Measurements from ENCODE around the gene MST1. TPM values are rescaled to one million over a fixed set of nuclear protein-coding genes. Genes with fewer than 3 reads are reported as not detected.

Gene MST1
- total RNA-seq, 2 experiments from 2014 or later: 12.5 to 24.2 TPM

DNA sequence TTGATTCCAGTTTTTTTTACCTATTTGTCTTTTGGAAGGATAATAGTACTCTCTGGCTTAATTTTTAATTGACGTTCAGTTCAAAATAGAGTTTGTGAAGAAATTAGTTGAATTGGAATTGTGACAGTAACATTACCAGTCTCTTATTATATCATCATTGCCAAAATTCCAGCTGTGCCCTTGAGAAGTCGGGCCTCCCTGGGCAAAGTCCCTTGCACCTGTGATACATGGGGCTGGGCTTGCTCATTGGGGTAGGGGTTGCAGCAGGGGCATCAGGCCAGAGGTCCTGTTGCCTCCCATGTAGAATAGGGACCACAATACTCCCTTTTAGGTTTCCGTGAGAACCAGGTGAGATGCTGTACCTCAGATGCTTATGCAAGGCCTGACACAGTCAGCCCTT lies 43.0 kb downstream of the MST1 start:
- intact Hi-C loops (cut with micrococcal nuclease; ENCODE audit: unreplicated experiment): no loop called here
- Histone ChIP-seq H3K4me1 (ENCODE audit: insufficient read depth, low read length, poor library complexity, severe bottlenecking) (no peaks in the 10 kb centered on the region), H3K79me2 (ENCODE audit: insufficient read depth, low read depth, low read length) (no peaks in the 10 kb centered on the region), H3K4me3 (ENCODE audit: low read depth, low read length, poor library complexity, severe bottlenecking) (no peak overlapping the region), H3K9me2 (ENCODE audit: insufficient read depth, low read length) (no peaks in the 10 kb centered on the region), H4K20me1 (ENCODE audit: insufficient read depth, low read length) (no peaks in the 10 kb centered on the region), H3K36me3 (ENCODE audit: insufficient read depth, low read length) (no peaks in the 10 kb centered on the region), H3K9me3 (ENCODE audit: low read length) (no peaks in the 10 kb centered on the region), H3K27ac (ENCODE audit: low read depth, low read length, poor library complexity, severe bottlenecking) (no peak overlapping the region), H3K4me2 (ENCODE audit: low read length) (no peak overlapping the region), H2AFZ (ENCODE audit: low read length) (no peak overlapping the region)
- DNase-seq (ENCODE audit: low spot score): no peak
- TF ChIP-seq, protein P1, sequence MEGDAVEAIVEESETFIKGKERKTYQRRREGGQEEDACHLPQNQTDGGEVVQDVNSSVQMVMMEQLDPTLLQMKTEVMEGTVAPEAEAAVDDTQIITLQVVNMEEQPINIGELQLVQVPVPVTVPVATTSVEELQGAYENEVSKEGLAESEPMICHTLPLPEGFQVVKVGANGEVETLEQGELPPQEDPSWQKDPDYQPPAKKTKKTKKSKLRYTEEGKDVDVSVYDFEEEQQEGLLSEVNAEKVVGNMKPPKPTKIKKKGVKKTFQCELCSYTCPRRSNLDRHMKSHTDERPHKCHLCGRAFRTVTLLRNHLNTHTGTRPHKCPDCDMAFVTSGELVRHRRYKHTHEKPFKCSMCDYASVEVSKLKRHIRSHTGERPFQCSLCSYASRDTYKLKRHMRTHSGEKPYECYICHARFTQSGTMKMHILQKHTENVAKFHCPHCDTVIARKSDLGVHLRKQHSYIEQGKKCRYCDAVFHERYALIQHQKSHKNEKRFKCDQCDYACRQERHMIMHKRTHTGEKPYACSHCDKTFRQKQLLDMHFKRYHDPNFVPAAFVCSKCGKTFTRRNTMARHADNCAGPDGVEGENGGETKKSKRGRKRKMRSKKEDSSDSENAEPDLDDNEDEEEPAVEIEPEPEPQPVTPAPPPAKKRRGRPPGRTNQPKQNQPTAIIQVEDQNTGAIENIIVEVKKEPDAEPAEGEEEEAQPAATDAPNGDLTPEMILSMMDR (conservative IDR thresholded peaks at IDR 0.05; ENCODE audit: low read length): no peak
- no peak for TF ChIP-seq EZH2phosphoT487 (IDR thresholded peaks at IDR 0.05; ENCODE audit: borderline replicate concordance, low read depth, low read length)
- no TSS peak for BruUV-seq (replicated peaks)
- ChIA-PET POLR2A (no interaction called here), CTCF (ENCODE audit: unreplicated experiment) (no interaction called here)

DNA sequence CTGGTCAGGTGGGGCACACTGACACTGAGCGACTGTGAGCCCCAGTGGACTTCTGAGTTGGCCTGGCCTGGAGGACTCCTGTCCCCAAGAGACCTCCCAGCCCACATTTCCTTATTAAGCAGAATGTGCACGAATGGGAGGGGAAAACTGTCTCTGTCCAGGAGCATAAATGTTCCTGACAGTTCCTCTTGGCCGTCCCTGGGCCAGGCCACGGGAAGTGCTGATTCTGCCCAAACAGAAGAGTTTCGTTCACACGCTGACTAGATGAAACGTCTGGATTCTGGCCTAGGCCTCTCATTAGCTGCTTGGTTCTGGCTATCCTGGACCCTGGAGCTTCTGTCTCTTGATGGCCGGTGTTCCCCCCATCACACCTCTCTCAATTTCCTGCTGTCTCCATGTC lies 44.6 kb downstream of the MST1 start:
- intact Hi-C loops (cut with micrococcal nuclease; ENCODE audit: unreplicated experiment): no loop called here
- H3K4me1 ChIP-seq (ENCODE audit: insufficient read depth, low read length, poor library complexity, severe bottlenecking): no peaks in the 10 kb centered on the region
- TF ChIP-seq, protein P1 (conservative IDR thresholded peaks at IDR 0.05; ENCODE audit: low read length): no peak
- TF ChIP-seq EZH2phosphoT487 (IDR thresholded peaks at IDR 0.05; ENCODE audit: borderline replicate concordance, low read depth, low read length): no peak
- POLR2A ChIA-PET: no interaction called here
- no peak overlapping the region for H3K4me2 ChIP-seq (ENCODE audit: low read length)
- no peak overlapping the region for H3K27ac ChIP-seq (ENCODE audit: low read depth, low read length, poor library complexity, severe bottlenecking)
- no peaks in the 10 kb centered on the region for H4K20me1 ChIP-seq (ENCODE audit: insufficient read depth, low read length)
- no peaks in the 10 kb centered on the region for H3K9me3 ChIP-seq (ENCODE audit: low read length)
- no peak for DNase-seq (ENCODE audit: low spot score)
- H3K9me2 ChIP-seq (ENCODE audit: insufficient read depth, low read length): no peaks in the 10 kb centered on the region
- no peaks in the 10 kb centered on the region for H3K36me3 ChIP-seq (ENCODE audit: insufficient read depth, low read length)
- CTCF ChIA-PET (ENCODE audit: unreplicated experiment): no interaction called here
- no peaks in the 10 kb centered on the region for H3K79me2 ChIP-seq (ENCODE audit: insufficient read depth, low read depth, low read length)
- no TSS peak for BruUV-seq (replicated peaks)
- no peak overlapping the region for H2AFZ ChIP-seq (ENCODE audit: low read length)
- H3K4me3 ChIP-seq (ENCODE audit: low read depth, low read length, poor library complexity, severe bottlenecking): no peak overlapping the region

DNA sequence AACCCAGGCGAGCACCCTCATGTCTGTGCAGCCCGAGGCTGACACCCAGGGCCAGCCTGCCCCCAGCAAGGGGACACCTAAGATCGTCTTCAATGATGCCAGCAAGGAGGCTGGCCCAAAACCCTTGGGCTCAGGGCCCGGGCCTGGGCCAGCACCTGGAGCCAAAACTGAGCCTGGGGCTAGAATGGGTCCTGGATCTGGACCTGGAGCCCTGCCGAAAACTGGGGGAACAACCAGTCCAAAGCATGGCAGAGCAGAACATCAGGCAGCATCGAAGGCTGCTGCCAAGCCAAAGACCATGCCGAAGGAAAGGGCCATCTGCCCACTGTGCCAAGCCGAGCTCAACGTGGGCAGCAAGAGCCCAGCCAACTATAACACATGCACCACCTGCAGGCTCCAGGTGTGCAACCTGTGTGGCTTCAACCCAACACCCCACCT lies 46.5 kb downstream of the MST1 start:
- Histone ChIP-seq H4K20me1 (ENCODE audit: insufficient read depth, low read length) (no peaks in the 10 kb centered on the region), H3K4me3 (ENCODE audit: low read depth, low read length, poor library complexity, severe bottlenecking) (no peak overlapping the region), H3K4me1 (ENCODE audit: insufficient read depth, low read length, poor library complexity, severe bottlenecking) (no peaks in the 10 kb centered on the region), H3K27ac (ENCODE audit: low read depth, low read length, poor library complexity, severe bottlenecking) (no peak overlapping the region), H2AFZ (ENCODE audit: low read length) (no peak overlapping the region), H3K79me2 (ENCODE audit: insufficient read depth, low read depth, low read length) (no peaks in the 10 kb centered on the region), H3K36me3 (ENCODE audit: insufficient read depth, low read length) (no peaks in the 10 kb centered on the region), H3K9me3 (ENCODE audit: low read length) (no peaks in the 10 kb centered on the region), H3K4me2 (ENCODE audit: low read length) (no peak overlapping the region), H3K9me2 (ENCODE audit: insufficient read depth, low read length) (no peaks in the 10 kb centered on the region)
- TF ChIP-seq EZH2phosphoT487 (IDR thresholded peaks at IDR 0.05; ENCODE audit: borderline replicate concordance, low read depth, low read length): no peak
- TF ChIP-seq, protein P1 (conservative IDR thresholded peaks at IDR 0.05; ENCODE audit: low read length): no peak
- ChIA-PET CTCF (ENCODE audit: unreplicated experiment) (no interaction called here), POLR2A (interaction anchor here (0.6 kb wide), 1 partner anchor 1514 kb away, joined by 3 read pairs; no protein-coding TSS in a partner anchor)
- BruUV-seq (replicated peaks): no TSS peak
- intact Hi-C loops (cut with micrococcal nuclease; ENCODE audit: unreplicated experiment): no loop called here
- DNase-seq (ENCODE audit: low spot score): no peak

All from OCI-LY7 (cell line).